Measurements from ENCODE around the gene FRAS1. TPM values are rescaled to one million over a fixed set of nuclear protein-coding genes. Genes with fewer than 3 reads are reported as not detected.
A peak's percentile ranks its signal among the peaks of the same experiment; 100 is the strongest.

The FRAS1 gene
- total RNA-seq, 3 donors from 2014 or later, result 4.9 to 7.5 (median 6.6) TPM

DNA sequence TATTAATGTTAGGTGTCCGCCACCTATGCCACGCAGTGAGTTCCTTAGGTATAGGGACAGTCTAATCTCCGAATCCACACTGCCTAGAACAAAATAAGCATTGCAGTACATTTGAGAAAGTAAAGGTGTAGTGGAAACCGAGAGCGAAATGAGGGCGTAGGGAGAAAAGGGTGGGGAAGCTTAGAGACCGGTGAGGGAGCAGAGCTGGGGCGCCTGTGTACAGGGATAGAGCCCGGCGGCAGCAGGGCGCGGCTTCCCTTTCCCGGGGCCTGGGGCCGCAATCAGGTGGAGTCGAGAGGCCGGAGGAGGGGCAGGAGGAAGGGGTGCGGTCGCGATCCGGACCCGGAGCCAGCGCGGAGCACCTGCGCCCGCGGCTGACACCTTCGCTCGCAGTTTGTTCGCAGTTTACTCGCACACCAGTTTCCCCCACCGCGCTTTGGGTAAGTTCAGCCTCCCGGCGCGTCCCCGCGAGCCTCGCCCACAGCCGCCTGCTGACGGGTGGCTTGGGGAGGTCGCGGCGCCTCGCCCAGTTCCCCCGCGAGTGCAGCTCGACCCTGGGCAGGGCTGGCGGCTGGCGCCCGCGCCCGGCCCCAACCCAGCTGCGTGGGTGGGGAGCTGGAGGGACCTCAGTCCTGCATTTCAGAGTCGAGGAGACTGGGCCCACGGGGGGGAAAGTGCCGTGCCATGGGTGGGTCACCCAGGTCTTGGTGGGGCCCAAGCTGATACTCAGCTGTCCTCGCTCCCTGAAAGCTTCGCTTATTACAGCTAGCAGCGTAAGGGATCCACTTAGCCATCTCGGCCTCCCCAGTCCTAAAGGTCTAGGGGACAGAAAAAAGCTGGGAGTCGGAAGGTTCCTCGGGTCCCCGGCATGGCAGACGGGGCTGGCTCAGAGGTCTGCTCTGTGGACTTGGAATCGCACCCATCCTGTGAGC, 494.6 kb downstream of the FRAS1 start, which contains the start of gene ANXA3:
TSS of gene ANXA3 (plus strand) at position 351 of the 932 bp plus-strand sequence. CDS start 2,704 bp downstream, outside the sequence.
- DNase-seq (ENCODE audit: low spot score in 2 of 2), result peak; percentile 62 to 68
- H3K4me3 ChIP-seq, result peak within 1 kb of the TSS; percentile 48 to 90 (median 68)
- no peaks in the 10 kb centered on the region for H3K27me3 ChIP-seq
- no peaks in the 10 kb centered on the region for H3K4me1 ChIP-seq
- peak within 1 kb of the TSS; percentile 96 for H3K27ac ChIP-seq
- intact Hi-C loops (cut with DNase I; ENCODE audit: low total_unique reads), result no loop called here
- no peaks in the 10 kb centered on the region for H3K36me3 ChIP-seq
- no peaks in the 10 kb centered on the region for H3K9me3 ChIP-seq
- peak; percentile 13 for TF ChIP-seq POLR2A (IDR thresholded peaks at IDR 0.05)
- TF ChIP-seq POLR2AphosphoS5 (IDR thresholded peaks at IDR 0.05), result peak in 2 of 3 donors; percentile 14 to 64
- TF ChIP-seq, protein P1, sequence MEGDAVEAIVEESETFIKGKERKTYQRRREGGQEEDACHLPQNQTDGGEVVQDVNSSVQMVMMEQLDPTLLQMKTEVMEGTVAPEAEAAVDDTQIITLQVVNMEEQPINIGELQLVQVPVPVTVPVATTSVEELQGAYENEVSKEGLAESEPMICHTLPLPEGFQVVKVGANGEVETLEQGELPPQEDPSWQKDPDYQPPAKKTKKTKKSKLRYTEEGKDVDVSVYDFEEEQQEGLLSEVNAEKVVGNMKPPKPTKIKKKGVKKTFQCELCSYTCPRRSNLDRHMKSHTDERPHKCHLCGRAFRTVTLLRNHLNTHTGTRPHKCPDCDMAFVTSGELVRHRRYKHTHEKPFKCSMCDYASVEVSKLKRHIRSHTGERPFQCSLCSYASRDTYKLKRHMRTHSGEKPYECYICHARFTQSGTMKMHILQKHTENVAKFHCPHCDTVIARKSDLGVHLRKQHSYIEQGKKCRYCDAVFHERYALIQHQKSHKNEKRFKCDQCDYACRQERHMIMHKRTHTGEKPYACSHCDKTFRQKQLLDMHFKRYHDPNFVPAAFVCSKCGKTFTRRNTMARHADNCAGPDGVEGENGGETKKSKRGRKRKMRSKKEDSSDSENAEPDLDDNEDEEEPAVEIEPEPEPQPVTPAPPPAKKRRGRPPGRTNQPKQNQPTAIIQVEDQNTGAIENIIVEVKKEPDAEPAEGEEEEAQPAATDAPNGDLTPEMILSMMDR (IDR thresholded peaks at IDR 0.05), result no peak

DNA sequence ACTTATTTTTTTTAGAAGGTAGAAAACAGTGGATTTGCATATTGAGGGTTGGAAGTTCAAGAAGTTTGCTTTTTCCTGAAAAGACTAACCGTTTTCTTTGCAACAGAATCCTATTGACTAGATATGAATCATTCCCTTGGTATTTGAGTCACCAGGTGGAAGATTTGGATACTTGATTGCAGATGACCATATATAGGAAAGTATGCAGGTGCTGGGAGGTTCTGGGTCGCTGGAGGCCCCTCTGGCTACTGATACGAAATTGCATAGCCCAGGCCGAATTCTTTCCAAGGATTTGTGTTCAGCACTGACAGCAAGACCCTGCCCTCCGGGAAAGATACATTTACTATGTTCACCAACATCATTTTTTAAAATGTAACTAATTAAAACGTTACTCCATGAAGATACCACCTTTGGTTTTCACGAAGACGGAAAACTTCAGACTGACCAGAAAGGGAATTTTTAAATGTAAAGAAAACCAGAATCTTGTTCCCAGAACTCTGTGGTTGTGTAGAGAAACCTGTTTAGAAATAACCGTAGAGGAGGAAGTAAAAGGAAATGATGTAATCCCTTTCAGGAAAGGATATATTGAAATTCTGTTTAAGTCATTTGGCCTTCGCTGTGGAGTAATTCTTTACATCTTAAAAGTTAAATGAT, 495.4 kb downstream of the FRAS1 start:
- H3K36me3 ChIP-seq, result no peaks in the 10 kb centered on the region
- intact Hi-C loops (cut with DNase I; ENCODE audit: low total_unique reads), result no loop called here
- no peaks in the 10 kb centered on the region for H3K27me3 ChIP-seq
- H3K9me3 ChIP-seq, result no peaks in the 10 kb centered on the region
- TF ChIP-seq POLR2AphosphoS5 (IDR thresholded peaks at IDR 0.05) (no peak), POLR2A (IDR thresholded peaks at IDR 0.05) (no peak)
- TF ChIP-seq, protein P1 (IDR thresholded peaks at IDR 0.05), result no peak
- H3K4me3 ChIP-seq, result peak overlapping the region; percentile 48 to 90 (median 68)
- DNase-seq (ENCODE audit: low spot score in 2 of 2), result peak in 1 of 2 donors; percentile 85
- H3K27ac ChIP-seq, result peak overlapping the region; percentile 96
- H3K4me1 ChIP-seq, result no peaks in the 10 kb centered on the region

DNA sequence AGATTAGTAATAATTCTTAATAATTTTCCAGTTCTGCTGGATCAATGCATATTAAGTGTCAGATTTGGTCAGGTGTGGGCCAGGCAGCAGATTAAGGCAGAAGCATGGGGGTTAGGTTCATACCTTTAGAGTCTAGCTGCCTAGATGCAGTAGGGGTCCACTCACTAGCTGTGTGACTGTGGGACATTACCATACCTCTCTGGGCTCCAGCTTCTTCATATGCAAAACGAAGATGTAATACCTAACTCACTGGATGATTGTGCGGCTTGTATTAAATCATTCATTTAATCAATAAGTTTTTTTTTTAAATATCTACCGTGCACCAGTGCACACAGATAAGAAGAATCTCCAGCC, 495.9 kb downstream of the FRAS1 start:
- intact Hi-C loops (cut with DNase I; ENCODE audit: low total_unique reads), result no loop called here
- DNase-seq (ENCODE audit: low spot score in 2 of 2), result no peak
- Histone ChIP-seq H3K9me3 (no peaks in the 10 kb centered on the region), H3K4me1 (no peaks in the 10 kb centered on the region), H3K27me3 (no peaks in the 10 kb centered on the region), H3K4me3 (peak overlapping the region in 2 of 3 donors; percentile 68 to 90), H3K36me3 (no peaks in the 10 kb centered on the region), H3K27ac (peak overlapping the region; percentile 96)
- TF ChIP-seq POLR2AphosphoS5 (IDR thresholded peaks at IDR 0.05) (no peak), POLR2A (IDR thresholded peaks at IDR 0.05) (no peak)
- TF ChIP-seq, protein P1 (IDR thresholded peaks at IDR 0.05), result no peak

DNA sequence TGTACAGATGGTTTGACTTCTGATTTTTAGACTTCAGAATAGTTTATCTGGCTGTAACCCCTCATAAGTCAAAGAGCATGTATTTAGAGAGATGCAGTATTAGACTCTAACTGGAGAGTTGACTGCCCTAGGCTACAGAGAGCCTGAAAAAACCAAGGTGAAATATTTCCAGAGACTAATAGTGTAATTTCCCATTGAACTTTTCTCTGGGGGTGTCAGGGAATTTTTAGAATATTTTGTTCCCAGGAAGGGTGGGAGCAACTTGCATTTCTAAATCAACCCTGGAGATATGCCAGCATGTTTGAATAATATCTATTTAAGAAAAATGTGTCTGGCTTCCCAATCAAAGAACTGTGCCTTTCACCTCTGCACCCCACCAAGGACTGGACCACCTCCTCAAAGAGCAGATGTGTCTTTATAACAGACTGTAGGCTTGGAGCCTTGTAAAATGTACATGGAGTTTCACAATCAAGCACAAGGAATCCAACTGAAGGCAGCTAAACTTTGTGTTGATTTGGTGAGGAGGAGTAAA, 496.5 kb downstream of the FRAS1 start:
- no peaks in the 10 kb centered on the region for H3K4me1 ChIP-seq
- H3K27me3 ChIP-seq, result no peaks in the 10 kb centered on the region
- intact Hi-C loops (cut with DNase I; ENCODE audit: low total_unique reads), result no loop called here
- H3K9me3 ChIP-seq, result no peaks in the 10 kb centered on the region
- H3K27ac ChIP-seq, result peak overlapping the region; percentile 22 to 96
- H3K36me3 ChIP-seq, result no peaks in the 10 kb centered on the region
- TF ChIP-seq, protein P1 (IDR thresholded peaks at IDR 0.05), result no peak
- TF ChIP-seq POLR2A (IDR thresholded peaks at IDR 0.05) (no peak), POLR2AphosphoS5 (IDR thresholded peaks at IDR 0.05) (no peak)
- H3K4me3 ChIP-seq, result peak overlapping the region in 2 of 3 donors; percentile 68 to 90
- DNase-seq (ENCODE audit: low spot score in 2 of 2), result no peak

Data from breast epithelium (tissue), 4 donors.